22Rv1 (cell line): ENCODE data around the gene ACER1.

Source experiments
- ZFX ChIP-seq: fragments of 450-650 bp; IDR thresholded peaks from 2 replicates; pipeline ENCODE4 v1.6.1; 2017; ENCODE audit warnings: antibody characterized with exemption, borderline replicate concordance
- TF ChIP-seq, protein P1 (sequence below): fragments of 450-650 bp; IDR thresholded peaks from 2 replicates; pipeline ENCODE4 v1.5.1; 2017; ENCODE audit warnings: mild to moderate bottlenecking

DNA sequence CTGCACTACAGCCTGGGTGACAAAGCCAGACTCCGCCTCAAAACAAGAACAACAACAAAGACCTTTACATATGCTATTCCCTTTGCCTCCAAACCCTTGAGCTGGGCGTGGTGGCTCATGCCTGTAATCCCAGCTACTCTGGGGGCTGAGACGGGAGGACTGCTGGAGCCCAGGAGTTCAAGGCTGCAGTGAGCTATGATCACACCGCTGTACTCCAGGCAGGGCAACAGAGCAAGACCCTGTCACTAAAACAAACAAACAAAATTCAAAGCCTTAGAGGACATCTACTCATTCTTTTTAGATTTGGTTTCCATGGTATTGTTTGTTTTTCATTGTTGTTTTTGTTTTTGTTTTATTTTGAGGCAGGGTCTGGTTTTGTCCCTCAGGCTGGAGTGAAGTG is 7.8 kb downstream of the ACER1 start:
- TF ChIP-seq, protein P1, sequence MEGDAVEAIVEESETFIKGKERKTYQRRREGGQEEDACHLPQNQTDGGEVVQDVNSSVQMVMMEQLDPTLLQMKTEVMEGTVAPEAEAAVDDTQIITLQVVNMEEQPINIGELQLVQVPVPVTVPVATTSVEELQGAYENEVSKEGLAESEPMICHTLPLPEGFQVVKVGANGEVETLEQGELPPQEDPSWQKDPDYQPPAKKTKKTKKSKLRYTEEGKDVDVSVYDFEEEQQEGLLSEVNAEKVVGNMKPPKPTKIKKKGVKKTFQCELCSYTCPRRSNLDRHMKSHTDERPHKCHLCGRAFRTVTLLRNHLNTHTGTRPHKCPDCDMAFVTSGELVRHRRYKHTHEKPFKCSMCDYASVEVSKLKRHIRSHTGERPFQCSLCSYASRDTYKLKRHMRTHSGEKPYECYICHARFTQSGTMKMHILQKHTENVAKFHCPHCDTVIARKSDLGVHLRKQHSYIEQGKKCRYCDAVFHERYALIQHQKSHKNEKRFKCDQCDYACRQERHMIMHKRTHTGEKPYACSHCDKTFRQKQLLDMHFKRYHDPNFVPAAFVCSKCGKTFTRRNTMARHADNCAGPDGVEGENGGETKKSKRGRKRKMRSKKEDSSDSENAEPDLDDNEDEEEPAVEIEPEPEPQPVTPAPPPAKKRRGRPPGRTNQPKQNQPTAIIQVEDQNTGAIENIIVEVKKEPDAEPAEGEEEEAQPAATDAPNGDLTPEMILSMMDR, result no peak
- TF ChIP-seq ZFX, result no peak
